Caco-2 (cell line): Measurements from ENCODE around the gene RBMS2. TPM values are rescaled to one million over a fixed set of nuclear protein-coding genes. Genes with fewer than 3 reads are reported as not detected.

Source experiments
- BruUV-seq: library from RNA; stranded (reverse); fragments of 400-500 nt; replicated peaks from 2 replicates; lab custom pipeline; 2021; lab: Mats Ljungman, UMichigan
- CTCF ChIA-PET: fragments of 300-600 bp; sonication (Branson Sonifier 250); formaldehyde crosslinking; loops from one replicate; lab custom pipeline; 2022; ENCODE audit warnings: antibody characterized with exemption; lab: Charles Lee
- POLR2A ChIA-PET: fragments of 300-600 bp; sonication (Branson Sonifier 250); formaldehyde crosslinking; loops from one replicate; lab custom pipeline; 2022; ENCODE audit warnings: antibody characterized with exemption; lab: Charles Lee
- DNase-seq, 2 experiments: peaks; one replicate each; pipeline versions ENCODE4 v3.0.0 to v3.0.0-alpha.2; 2020 to 2022
- H3K27me3 ChIP-seq: replicated peaks from 2 replicates; pipeline ENCODE4 v1.6.0; 2011; ENCODE audit warnings: low read length; ENCODE audit not compliant: control insufficient read depth, insufficient read depth
- H3K36me3 ChIP-seq: 2 replicates; pipeline ENCODE4 v1.5.1; 2011; ENCODE audit warnings: low read length; ENCODE audit not compliant: control insufficient read depth, insufficient read depth
- H3K4me1 ChIP-seq: fragments of 250-450 bp; sonication (Bioruptor Pico); 2 replicates; pipeline ENCODE4 v1.5.1; 2020; ENCODE audit warnings: mild to moderate bottlenecking
- H3K4me3 ChIP-seq: 2 replicates; pipeline ENCODE4 v1.5.1; 2011; ENCODE audit warnings: low read depth, mild to moderate bottlenecking, control low read depth, low read length
- H3K9me3 ChIP-seq: fragments of 250-450 bp; sonication (Bioruptor Pico); 2 replicates; pipeline ENCODE4 v1.5.1; 2020; ENCODE audit warnings: mild to moderate bottlenecking, moderate library complexity
- H3K27ac Mint-ChIP-seq: one replicate; pipeline ENCODE4 v1.8.0; 2022; ENCODE audit warnings: mixed read lengths; ENCODE audit not compliant: unreplicated experiment
- H3K27me3 Mint-ChIP-seq: one replicate; pipeline ENCODE4 v1.8.0; 2022; ENCODE audit warnings: mixed read lengths; ENCODE audit not compliant: insufficient read depth, unreplicated experiment
- H3K36me3 Mint-ChIP-seq: one replicate; pipeline ENCODE4 v1.8.0; 2022; ENCODE audit warnings: mild to moderate bottlenecking, mixed read lengths; ENCODE audit not compliant: insufficient read depth, unreplicated experiment
- H3K4me1 Mint-ChIP-seq: one replicate; pipeline ENCODE4 v1.8.0; 2022; ENCODE audit warnings: low read depth, mixed read lengths; ENCODE audit not compliant: unreplicated experiment
- H3K4me3 Mint-ChIP-seq: one replicate; pipeline ENCODE4 v1.8.0; 2022; ENCODE audit warnings: mild to moderate bottlenecking, moderate library complexity, mixed read lengths; ENCODE audit not compliant: unreplicated experiment
- H3K9me3 Mint-ChIP-seq: one replicate; pipeline ENCODE4 v1.8.0; 2022; ENCODE audit warnings: mixed read lengths; ENCODE audit not compliant: unreplicated experiment
- intact Hi-C: fragments of 100-400 bp; cut with micrococcal nuclease; formaldehyde crosslinking; loops from one replicate; pipeline ENCODE4 v1.10.0; 2022; ENCODE audit not compliant: unreplicated experiment
- total RNA-seq: library from RNA; stranded (reverse); gene quantifications from 2 replicates; pipeline ENCODE4 v1.2.3, GENCODE V29; 2022
- TF ChIP-seq, protein P1 (sequence below), 2 experiments: fragments of 200-600 bp in 1 of 2; IDR thresholded peaks; 1 replicate in 1 of 2; 2 replicates in 1 of 2; pipeline versions ENCODE4 v1.5.1 to v1.8.0; 2011 to 2022; ENCODE audit warnings: antibody characterized with exemption in 1 of 2, control low read depth in 1 of 2, inconsistent platforms in 1 of 2, low read depth in 1 of 2, low read length in 1 of 2, mild to moderate bottlenecking in 1 of 2, moderate library complexity in 1 of 2; ENCODE audit not compliant: insufficient read depth in 1 of 2, severe bottlenecking in 1 of 2, unreplicated experiment in 1 of 2

Gene RBMS2
- total RNA-seq, 1 experiment from 2014 or later, result 39.5 TPM

DNA sequence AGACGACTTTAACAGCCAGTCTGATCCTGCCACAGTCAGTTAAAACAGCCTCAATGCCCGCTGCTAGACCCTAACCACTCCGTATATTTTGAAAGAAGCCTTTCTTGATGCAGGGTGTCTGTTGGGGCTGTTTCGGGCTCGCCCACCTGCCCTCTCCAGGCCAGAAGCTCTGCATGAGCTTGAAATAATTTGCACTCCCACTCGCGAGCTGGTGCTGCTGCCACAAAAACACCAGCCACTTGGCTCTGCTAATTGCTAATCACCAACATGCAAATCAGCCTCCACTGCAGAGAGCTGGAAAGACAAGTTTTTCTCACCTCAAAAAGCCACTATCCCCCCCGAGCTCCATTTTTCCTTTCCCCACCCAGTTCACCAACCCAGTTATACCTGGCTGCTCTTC lies 93.0 kb downstream of the RBMS2 start:
- POLR2A ChIA-PET, result no interaction called here

DNA sequence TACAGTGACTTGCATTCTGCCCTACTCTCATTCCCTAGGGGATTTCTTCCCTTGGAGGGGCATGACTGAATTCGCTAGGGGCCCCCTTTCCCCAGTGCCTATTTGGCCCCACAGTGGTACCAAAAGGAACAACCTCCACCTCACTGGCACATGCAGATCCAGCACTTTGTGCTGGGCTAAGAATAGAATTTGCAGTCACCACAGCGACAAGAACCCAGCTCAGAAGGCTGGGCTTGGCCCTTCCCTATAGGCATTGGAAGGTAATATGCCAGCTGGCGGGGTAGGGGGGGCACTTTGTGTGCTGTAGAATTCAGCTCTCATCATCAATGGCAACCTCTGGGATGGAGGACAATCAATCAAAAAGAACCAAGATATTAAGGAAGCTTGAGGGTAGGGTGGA lies 94.6 kb downstream of the RBMS2 start:
- Mint-ChIP-seq H3K9me3 (no peaks in the 10 kb centered on the region), H3K27me3 (no peaks in the 10 kb centered on the region), H3K4me3 (no peak overlapping the region), H3K27ac (no peak overlapping the region), H3K36me3 (peaks cover 64% of the 10 kb centered on the region), H3K4me1 (no peaks in the 10 kb centered on the region)
- H3K9me3 ChIP-seq, result no peaks in the 10 kb centered on the region
- H3K4me3 ChIP-seq, result no peak overlapping the region
- no peaks in the 10 kb centered on the region for H3K27me3 ChIP-seq
- CTCF ChIA-PET, result interaction anchor here (1.1 kb wide), 1 partner anchor 21 kb away, joined by 3 read pairs; no protein-coding TSS in a partner anchor
- intact Hi-C loops, result no loop called here
- DNase-seq, result no peak
- TF ChIP-seq, protein P1, sequence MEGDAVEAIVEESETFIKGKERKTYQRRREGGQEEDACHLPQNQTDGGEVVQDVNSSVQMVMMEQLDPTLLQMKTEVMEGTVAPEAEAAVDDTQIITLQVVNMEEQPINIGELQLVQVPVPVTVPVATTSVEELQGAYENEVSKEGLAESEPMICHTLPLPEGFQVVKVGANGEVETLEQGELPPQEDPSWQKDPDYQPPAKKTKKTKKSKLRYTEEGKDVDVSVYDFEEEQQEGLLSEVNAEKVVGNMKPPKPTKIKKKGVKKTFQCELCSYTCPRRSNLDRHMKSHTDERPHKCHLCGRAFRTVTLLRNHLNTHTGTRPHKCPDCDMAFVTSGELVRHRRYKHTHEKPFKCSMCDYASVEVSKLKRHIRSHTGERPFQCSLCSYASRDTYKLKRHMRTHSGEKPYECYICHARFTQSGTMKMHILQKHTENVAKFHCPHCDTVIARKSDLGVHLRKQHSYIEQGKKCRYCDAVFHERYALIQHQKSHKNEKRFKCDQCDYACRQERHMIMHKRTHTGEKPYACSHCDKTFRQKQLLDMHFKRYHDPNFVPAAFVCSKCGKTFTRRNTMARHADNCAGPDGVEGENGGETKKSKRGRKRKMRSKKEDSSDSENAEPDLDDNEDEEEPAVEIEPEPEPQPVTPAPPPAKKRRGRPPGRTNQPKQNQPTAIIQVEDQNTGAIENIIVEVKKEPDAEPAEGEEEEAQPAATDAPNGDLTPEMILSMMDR (IDR thresholded peaks at IDR 0.05; ENCODE audit: insufficient read depth in 1 of 2, low read depth in 1 of 2, low read length in 1 of 2, severe bottlenecking in 1 of 2, unreplicated experiment in 1 of 2), result no peak
- no peaks in the 10 kb centered on the region for H3K4me1 ChIP-seq
- peaks cover 7% of the 10 kb centered on the region for H3K36me3 ChIP-seq
- POLR2A ChIA-PET, result interaction anchor here (0.5 kb wide), 1 partner anchor 496 kb away, joined by 3 read pairs; no protein-coding TSS in a partner anchor
- no TSS peak for BruUV-seq

More for the DNA sequence above, 93.0 kb downstream of the RBMS2 start:
- CTCF ChIA-PET, result interaction anchor here (1.0 kb wide), 1 partner anchor 14 kb away, joined by 8 read pairs; no protein-coding TSS in a partner anchor
- Histone ChIP-seq H3K9me3 (no peaks in the 10 kb centered on the region), H3K4me1 (no peaks in the 10 kb centered on the region), H3K27me3 (no peaks in the 10 kb centered on the region), H3K36me3 (peaks cover 7% of the 10 kb centered on the region), H3K4me3 (no peak overlapping the region)
- TF ChIP-seq, protein P1 (IDR thresholded peaks at IDR 0.05; ENCODE audit: insufficient read depth in 1 of 2, low read depth in 1 of 2, low read length in 1 of 2, severe bottlenecking in 1 of 2, unreplicated experiment in 1 of 2), result no peak
- no peak for DNase-seq
- no TSS peak for BruUV-seq
- no peaks in the 10 kb centered on the region for H3K9me3 Mint-ChIP-seq
- H3K27me3 Mint-ChIP-seq, result no peaks in the 10 kb centered on the region
- no peak overlapping the region for H3K4me3 Mint-ChIP-seq
- intact Hi-C loops, result no loop called here
- H3K36me3 Mint-ChIP-seq, result peaks cover 72% of the 10 kb centered on the region
- no peak overlapping the region for H3K27ac Mint-ChIP-seq
- H3K4me1 Mint-ChIP-seq, result no peaks in the 10 kb centered on the region

DNA sequence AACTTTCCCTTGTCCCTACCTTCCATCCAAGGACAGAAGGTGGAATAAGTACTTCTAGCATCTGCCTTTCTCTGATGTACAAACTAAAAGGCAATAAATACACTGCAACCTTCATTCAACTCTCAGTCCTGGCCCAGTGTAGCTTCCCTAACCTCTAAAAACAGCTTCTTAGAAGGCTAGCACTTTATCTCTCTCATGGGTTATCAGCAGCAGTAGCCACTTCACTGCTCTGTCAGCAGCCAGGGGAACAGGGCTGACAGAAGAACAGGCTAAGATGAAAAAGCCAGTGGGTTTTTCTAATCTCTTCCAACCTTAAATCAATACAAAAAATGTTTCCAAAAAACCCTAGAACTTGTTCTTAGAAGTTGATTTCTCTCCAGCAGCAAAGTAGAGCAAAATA lies 95.3 kb downstream of the RBMS2 start:
- Histone ChIP-seq H3K4me1 (no peaks in the 10 kb centered on the region), H3K36me3 (peaks cover 6% of the 10 kb centered on the region), H3K27me3 (no peaks in the 10 kb centered on the region), H3K9me3 (no peaks in the 10 kb centered on the region), H3K4me3 (no peak overlapping the region)
- POLR2A ChIA-PET, result interaction anchor here (0.5 kb wide), 1 partner anchor 495 kb away, joined by 3 read pairs; no protein-coding TSS in a partner anchor
- BruUV-seq, result no TSS peak
- Mint-ChIP-seq H3K27ac (no peak overlapping the region), H3K9me3 (no peaks in the 10 kb centered on the region), H3K4me3 (no peak overlapping the region), H3K4me1 (no peaks in the 10 kb centered on the region), H3K27me3 (no peaks in the 10 kb centered on the region), H3K36me3 (peaks cover 57% of the 10 kb centered on the region)
- CTCF ChIA-PET, result interaction anchor here (1.1 kb wide), 1 partner anchor 20 kb away, joined by 3 read pairs; no protein-coding TSS in a partner anchor
- intact Hi-C loops, result no loop called here
- TF ChIP-seq, protein P1 (IDR thresholded peaks at IDR 0.05; ENCODE audit: insufficient read depth in 1 of 2, low read depth in 1 of 2, low read length in 1 of 2, severe bottlenecking in 1 of 2, unreplicated experiment in 1 of 2), result no peak
- no peak for DNase-seq
